NAMALWA (cell line): Measurements from ENCODE around the gene GNA14.
"Not testable (repeated sequence)": the region's sequence is repeated elsewhere in the genome, so short reads cannot be mapped to it uniquely, and the experiment has no call there.

ENCODE experiments used
- DNase-seq: peaks from one replicate; pipeline ENCODE4 v3.0.0-alpha.2; 2015; ENCODE audit warnings: low spot score

The GNA14 gene

DNA sequence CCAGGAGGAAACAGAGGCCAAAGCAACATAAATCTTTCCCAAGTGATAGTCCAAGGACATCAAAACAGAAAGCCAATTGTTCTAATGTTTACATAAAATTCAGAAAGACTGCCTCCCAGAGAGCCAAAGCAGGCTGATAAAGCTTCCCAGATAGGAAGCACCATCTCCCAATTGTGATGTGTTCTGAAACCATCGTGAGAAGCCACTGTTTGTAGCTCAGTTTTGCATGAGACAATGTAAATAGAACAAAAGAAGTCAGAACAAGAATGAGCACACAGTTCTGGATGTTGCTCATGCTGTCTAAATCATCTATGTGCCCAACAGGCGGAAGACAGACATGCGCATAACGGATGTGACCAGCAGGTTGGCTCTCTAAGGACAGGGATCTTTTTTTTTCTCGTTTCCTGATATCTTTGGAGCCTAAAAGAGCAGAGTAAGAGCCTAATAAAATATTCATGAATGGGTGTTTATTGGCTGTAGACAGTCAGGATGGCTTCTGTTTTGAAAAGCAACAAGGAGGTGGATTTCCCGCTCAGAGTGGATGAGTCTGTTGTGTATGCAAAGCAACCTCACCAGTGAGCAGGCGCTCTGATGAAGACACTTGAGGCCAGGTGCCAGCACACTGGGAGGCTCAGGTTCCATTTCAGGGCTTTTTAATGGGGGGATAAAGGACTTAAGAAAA is 113.6 kb downstream of the GNA14 start:
- DNase-seq, result no peak

DNA sequence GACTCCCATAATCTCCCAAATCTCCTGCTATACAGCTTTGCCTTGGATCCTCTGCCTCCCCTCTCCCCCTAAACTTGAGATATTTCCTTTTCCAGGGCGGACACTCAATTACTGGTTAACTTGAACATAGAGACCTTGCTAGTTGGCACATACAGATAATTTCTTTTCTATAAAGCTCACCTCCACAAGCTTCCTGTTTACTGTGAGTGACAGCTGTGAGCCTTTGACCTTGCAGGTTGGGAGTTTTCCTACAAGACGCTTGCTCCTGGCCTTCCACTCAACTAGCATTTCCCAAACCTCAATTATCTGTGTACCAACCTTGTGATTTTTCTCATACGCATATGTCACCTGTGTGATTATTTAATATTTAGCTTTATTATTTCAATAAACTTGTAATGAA is 114.5 kb downstream of the GNA14 start:
- DNase-seq, result no peak

DNA sequence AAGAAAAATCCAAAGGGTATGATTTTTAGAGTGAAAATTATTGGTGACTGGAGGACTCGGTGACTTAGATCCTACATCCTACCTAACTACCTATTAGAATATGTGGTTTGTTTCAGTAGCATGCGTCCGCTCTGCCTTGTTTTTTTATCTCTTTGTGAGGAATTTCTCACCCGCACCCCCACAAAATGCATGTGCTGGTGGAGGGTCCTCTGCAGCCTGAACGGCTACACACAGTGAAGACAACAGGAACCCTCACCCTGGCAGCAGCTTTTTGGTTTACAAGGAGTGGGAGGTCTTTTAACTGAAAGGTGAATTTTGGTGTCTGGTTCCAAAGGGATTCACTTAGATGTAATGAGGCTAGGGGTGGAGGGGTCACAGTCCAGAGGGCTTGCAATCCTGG is 115.5 kb downstream of the GNA14 start:
- DNase-seq, result no peak

DNA sequence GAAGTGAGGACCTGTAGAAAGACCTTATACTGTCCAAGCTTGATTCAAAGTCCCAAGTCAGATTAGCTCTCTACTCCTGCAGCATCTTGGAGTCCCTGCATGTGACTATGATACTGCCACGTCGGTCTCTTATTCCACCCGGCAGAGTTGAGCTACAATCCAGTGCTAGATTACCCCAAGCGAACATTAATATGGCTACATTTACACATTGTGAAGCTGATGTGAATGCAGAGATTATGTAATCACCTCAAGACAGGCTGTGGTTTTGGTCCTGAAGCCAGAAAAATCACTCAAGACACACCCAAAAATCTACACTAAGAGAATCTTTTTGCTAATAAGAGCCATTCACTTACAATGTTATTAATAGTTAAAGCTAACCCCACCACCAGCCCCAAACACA is 116.7 kb downstream of the GNA14 start:
- no peak for DNase-seq

DNA sequence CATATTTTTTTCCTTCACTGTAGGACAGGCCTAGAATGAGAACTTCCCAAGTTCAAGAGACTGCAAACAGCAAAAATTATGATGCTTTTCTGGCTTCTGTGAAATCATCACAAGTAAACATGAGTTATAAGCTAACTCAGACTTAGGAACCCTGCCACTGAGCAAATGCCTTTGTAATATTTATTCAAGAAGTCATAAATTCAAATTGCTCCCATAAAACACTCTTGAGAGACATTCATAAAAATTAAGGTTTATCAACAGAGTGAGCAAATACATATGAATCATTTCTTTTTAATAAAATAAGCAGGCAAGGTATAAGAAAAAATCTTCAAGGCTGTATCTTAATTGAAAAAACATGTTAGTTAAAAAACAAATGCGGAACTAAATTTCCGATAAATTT is 124.2 kb downstream of the GNA14 start:
- DNase-seq, result no peak

DNA sequence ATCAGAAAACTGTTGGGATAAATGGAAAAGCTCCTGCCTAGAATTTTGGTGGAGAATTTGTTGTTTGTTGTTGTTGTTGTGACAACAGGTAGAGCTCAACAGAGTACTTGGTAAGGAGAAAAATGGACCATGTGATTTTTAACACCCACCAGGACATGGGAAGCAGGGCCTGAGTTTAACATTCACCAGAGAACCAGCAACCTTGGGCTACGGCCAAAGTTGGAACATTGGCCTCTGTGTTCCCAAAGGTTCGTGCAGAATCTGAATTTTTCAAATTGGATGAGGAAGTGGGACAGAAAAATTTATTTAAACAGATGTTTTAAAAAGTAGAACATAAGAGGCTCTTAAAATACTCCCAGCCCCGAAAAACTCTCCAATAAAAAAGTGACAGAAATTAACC is 127.0 kb downstream of the GNA14 start:
- DNase-seq, result no peak

DNA sequence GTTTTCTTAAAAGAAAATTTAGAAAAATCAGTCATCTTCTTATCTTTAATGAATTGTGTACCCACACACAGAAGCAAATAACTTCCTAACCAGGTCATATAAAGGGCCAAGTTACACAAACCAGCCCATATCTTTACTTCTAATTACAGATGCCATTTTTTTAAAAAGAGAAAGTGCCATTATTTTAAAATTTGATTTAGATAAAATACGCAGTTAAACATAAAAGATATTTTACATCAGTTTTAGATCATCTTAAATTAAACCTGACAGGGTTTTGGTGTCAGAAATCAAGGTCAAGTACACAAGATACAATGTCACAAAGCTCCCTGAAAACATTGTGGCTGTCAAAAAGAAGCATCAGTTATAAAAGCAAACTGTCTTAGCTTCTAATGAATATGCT is 129.4 kb downstream of the GNA14 start:
- DNase-seq, result no peak

DNA sequence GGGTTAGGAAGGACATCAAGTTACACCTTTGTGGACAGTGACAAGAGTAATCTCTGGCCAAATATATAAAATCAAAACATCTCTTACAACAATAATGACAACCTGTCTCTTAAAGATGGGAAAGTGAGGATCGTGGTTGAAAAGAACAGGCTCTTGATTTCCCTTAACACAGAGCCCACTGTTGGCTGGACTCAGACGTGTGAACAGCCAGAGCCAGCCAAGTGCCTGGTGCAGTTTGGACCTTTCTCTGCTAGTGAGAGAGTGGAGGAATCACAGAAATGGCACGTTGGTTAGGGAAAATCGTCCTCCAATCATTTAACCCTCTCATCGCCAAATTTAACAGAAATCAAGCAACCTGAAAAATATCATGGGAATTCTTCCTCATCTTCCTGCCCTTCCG is 131.3 kb downstream of the GNA14 start:
- DNase-seq, result no peak

DNA sequence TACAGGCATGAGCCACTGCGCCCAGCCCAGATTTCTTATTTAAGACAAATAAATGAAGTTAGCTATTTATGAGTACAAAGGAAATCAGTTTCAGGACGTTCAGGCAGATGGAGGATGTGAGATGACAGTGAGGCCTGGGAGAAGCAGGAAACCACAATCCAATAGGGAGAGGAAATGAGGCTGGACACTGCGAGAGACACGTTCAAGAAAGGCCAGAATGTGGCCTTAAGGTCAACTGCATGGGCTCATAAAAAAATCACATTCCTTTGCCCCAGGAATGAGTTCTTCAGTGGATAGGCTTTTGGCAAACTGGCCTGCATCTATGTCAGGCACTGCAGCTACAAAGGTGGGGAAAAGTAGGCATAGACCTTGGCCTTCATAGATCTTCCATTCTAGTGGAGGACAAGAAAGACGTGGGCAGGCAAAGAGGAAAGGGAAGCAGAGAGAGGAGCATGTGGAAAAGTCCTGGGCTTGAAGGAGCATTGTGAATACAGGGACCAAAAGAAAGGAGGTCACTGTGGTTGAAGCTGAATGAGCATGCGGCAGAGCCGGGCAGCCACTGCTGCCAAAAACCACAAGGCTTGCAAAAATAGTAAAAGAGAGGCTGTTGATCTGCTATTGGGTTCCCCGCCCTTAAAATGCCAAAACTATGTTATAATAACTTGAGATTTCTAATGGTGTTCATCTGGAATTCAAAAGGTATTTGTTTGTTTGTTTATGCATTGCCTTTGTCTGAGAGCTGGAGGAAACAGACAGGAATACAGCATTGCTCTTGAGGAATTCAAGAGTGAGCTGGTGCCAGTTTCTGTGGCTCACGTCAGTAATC is 133.0 kb downstream of the GNA14 start:
- no peak for DNase-seq

DNA sequence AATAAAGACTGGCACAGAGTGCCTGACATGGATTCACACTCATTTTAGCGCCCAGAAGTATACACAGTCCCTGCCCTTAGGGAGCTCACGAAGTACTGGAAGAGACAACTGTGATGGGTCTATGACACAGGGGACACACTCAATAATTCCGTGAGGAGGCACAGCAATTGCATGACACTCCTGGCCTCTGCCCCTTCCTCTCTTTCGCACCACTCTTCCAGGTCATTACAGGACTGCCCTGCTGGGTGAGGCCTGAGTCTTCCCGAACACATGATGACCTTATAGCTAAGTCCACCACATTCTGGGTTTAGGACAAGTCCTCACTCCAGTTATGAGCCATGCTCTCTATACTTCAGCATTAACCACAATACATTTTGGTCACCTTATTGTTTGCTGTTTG is 134.7 kb downstream of the GNA14 start:
- DNase-seq, result no peak

DNA sequence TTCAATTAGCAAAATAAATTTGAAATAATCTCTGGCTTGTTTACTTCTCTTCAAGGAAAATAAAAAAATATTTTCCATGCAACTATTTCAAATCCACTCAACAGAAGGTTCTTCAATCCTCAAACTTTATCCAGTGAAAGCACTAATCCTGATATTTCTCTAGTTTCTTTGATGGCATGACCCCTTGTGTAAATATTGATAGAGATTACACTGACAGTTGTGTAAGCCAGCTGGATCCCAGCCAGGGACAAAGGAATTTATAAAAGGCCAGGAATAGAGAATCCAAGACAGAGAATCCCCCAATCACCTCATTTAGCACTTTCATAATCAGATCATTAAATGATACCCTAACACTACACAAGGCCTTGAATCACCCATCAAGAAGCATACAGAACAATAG is 135.2 kb downstream of the GNA14 start:
- no peak for DNase-seq

DNA sequence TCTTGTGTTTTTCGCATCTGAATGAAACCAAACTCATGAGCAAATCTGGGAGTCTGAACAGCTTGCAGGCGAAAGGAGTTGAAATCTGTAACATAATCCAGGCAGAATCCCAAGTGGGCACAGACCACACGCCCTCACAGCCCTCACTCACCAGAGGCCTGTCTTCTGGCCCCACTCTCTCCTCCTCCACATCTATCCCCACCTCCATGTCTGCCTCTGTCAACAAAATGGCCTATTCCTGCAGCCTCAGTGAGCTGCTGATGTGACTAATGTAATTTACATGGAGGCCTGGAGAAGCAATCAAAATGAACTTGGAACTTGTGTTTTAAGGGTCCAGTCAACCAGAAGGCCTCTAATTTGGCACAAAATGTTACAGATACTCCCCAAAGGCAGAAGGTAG is 136.6 kb downstream of the GNA14 start:
- no peak for DNase-seq

DNA sequence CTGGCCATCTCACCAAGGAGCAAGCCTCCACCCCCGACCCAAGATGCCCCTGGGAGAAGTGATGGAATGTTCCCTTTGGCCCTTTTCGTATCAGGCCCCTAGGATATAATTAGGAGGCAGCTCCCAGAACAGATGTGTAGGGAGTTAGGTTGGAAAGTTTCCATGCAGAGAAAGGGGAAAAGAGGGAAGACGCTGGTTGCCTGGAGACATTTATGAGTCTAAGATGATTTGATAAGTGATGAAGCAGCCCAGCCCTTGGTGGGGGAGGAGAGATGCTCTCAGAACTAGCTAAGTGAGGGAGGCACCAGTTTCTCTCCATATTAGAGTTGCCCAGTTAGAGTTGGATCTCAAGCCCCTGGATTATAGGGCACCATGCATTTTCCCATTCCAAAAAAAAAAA is 137.5 kb downstream of the GNA14 start:
- no peak for DNase-seq

DNA sequence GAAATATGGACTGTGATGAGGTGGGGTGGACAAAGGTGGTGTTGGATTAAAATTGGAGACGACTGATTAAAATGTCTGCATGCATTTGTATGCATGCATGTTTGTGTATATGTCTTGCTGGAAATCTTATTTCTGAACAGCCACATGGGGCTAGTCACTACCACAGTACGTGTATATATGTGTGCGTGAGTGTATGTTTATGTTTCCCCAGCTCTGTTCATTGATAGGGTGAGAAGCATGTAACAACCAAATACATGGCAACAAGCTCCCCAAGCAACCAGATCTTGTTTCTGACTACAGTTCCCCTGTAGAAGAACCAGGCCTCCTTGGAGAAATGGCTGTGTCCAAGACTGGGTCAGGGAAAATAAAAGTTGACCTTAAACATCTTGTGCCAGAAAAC is 139.7 kb downstream of the GNA14 start:
- DNase-seq, result no peak

DNA sequence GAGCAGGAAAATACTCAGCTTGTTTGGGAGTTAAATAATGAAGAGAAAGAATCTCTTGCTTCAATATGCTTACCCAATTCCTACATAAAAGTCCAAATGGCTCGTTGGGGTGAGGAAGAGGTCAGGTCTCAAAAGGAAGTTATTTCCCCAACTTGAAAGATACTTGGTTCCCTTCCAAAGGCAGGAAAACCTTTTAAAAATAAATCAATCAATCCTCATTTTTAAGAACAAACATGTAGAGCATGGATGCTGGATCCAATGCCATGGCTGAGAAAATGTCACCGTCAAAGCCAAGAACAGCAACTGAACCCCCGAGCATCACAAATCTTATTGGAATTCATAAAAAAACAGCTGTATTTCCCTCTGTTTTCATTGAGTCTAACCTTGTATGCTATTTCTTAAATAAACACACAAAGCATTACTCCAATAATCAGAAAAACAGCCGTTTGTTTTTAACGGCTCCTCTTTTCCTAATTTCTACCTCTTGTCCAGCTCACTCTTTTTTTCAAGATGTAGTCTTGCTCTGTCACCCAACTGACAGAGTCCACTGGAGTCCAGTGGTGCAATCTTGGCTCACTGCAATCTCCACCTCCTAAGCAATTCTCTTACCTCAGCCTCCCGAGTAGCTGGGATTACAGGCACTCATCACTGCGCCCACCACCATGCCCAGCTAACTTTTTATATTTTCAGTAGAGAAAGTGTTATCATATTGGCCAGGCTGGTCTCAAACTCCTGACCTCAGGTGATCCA is 140.7 kb downstream of the GNA14 start:
- DNase-seq, result no peak

DNA sequence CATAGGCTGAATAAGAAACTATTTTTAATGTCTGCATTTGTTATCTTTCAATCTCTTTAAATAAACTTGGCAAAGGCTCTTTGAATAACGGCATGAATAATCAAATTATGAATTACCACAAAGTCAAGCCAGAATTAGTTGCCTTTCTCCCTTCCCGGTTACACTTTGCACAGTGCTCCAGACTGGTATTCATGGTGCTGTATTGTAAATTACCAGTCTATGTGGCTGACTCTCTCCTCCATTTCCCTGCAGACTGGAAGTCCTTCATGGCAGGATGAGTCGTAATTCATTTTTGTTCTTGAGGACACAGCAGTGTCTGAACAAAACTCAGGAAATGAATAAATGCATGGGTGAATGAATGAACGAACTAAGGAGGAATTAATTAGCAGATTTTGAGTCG is 142.9 kb downstream of the GNA14 start:
- DNase-seq, result no peak

DNA sequence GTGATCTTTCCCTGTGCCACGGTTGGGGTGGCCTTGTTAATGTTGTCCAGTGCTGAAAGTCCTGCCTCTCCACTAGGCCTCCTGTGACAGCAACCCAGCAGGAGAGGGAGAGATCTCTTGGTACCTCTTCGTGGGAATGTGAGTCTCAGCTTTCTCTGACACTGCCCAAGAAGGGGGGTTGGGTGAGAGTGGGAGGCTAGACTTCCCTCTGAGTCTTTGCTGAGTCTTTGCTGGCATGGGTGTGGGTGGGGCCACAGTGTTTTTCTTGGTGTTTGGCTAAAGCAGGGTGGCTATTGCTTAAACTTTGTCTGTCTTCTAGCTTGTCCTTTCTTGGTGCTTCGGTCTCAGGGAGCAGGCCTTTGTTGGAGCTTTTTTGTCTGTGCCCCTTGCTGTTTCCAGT is 145.6 kb downstream of the GNA14 start:
- DNase-seq, result no peak

DNA sequence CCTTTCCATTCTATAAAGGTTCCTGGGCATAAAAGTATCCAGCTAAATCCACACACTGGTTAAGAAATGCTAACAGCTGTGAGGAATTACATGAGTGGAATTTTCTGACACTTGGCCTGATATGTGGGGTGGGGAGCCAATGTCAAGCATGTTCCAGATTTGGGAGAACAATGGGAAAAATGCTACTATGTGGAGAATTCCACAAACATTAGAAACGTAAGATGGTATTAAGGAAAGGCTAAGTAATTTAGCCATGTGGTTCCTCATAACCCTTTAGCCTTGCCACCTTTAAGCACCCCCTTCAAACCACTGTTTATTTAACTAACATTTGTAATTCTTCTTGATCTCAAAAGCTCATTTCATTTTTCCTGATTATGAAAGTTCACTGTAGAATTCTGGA is 149.2 kb downstream of the GNA14 start:
- no peak for DNase-seq

DNA sequence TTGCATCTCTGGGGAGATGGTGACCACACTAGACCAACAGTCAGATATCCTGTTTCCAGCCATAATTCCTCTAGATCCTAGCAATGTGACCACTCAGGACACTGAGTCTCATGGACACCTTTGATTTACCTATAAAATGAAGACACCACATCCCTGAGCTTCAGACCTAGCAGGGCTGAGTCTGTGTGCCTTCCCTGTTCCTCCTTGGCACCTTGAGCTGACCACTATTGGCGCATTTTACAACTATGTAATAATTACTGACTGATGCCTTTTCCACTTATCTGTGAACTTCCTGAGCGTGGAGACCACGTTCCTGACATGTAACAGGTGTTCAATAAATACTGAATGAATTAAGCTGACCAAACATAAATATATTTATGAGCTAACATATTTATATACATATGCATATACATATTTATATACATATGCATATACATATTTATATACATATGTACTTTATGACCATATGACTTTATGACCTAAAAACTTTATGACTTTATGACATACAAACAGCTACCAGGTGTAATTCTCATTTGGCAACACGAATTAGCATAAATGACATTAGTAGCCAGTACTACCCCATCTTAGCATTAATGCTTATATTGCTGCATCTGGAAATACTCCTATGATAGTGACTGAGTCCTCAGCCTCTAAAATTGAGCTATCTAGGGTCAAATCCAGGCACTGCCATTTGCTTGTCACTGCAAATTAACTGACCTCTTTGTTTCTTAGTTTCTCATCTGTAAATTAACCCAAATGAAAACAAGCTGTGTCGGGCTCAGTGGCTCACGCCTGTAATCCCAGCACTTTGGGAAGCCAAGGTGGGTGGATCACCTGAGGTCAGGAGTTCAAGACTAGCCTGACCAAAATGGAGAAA is 150.6 kb downstream of the GNA14 start:
- no peak for DNase-seq

DNA sequence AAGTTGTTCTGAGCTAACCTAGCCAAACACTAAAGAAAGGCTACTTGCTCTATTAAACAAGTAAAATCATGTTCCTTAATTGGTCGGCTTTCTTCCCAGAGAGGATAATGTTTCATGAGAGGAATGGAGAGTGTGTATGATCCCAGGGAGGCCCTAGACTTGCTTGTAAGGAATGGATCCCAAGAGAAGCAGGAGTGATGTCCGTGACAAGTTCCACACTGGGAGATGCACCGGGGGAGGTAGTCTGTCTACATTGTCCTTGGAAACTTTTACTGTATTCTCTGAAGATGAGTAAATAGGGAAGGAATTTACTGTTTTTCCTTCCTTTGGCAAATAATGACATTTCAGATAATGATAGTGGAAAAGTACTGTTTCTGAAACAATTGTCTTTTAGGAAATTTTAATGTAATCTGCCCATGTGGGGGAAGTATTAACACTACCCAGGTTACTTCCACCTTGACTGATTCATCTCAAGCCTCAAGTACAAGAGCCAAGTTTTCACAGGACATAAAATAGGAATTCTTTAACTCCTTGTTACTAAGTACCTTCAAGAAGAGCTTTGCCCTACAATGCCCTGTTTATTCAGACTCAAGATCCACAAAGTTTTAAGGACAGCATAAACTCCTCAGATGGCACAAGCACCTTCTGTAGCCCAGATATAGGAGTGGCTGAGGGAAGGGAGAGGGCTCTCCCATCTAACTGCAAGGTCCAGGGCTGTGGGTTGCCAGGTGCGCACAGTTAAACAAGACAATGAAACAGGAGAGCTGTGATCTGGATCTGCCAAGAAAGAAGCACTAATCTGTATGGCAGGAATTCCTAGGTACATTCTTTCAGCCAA is 152.1 kb downstream of the GNA14 start:
- DNase-seq, result no peak

DNA sequence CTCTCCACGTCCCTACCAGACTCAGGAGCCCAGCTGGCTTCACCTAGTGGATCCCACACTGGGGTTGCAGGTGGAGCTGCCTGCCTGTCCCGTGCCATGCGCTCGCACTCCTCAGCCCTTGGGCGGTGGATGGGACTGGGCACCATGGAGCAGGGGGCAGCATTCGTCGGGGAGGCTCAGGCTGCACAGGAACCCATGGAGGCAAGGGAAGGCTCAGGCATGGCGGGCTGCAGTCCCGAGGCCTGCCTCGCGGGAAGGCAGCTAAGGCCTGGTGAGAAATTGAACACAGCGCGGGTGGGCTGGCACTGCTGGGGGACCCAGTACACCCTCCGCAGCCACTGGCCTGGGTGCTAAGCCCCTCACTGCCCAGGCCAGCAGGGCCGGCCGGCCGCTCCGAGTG is 157.8 kb downstream of the GNA14 start:
- DNase-seq, result not testable (repeated sequence)
